ENCODE measurements around the gene PRRC1.
A peak's percentile ranks its signal among the peaks of the same experiment; 100 is the strongest.

PRRC1 gene

DNA sequence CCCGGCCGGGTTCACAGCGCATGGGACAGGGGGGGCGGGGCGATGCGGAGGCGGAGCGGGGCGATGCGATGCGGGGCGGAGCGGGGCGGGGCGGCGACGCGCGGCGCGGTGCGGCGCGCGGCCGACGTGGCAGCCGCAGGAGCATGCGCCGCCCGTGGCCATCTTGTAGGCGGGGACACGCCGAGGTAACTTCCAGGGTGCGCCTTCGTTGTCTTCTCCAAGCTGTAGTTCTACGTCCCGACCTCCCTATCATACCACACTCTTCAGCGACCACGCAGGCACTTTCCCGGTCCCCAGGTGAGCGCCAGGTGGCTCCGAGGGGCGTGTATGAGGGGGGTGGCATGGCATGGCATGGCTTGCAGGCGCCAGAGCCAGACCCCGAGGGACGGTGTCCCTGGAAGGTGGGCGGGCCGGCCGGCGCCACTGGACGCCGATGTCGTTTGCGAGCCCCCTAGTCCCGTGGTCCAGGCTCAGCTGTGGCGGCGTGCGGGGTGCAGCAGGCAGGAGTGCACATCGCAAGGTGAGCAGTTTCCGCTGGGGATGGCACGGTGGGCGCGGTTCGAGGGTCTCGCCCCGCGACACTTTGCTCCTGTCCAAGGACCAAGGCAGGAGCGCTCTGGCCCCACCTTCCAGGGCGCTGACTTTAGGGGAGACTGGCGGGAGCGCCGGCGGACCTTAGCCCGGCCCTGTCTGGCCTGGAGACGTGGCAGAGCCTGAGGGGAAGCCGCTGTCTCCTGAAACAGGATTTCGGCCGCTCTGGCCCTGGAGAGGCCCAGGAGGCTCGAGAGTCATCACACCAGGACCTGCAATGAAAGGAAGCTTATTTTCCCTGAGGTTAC is at the start of gene PRRC1:
Gene PRRC1 (plus strand): TSS at position 161 of the 839 bp plus-strand sequence. CDS start 5,840 bp downstream, outside the sequence.
- TF ChIP-seq, protein P1, sequence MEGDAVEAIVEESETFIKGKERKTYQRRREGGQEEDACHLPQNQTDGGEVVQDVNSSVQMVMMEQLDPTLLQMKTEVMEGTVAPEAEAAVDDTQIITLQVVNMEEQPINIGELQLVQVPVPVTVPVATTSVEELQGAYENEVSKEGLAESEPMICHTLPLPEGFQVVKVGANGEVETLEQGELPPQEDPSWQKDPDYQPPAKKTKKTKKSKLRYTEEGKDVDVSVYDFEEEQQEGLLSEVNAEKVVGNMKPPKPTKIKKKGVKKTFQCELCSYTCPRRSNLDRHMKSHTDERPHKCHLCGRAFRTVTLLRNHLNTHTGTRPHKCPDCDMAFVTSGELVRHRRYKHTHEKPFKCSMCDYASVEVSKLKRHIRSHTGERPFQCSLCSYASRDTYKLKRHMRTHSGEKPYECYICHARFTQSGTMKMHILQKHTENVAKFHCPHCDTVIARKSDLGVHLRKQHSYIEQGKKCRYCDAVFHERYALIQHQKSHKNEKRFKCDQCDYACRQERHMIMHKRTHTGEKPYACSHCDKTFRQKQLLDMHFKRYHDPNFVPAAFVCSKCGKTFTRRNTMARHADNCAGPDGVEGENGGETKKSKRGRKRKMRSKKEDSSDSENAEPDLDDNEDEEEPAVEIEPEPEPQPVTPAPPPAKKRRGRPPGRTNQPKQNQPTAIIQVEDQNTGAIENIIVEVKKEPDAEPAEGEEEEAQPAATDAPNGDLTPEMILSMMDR (IDR thresholded peaks at IDR 0.05; ENCODE audit: low read depth, low read length, missing control alignments), result no peak
- peak within 1 kb of the TSS; percentile 95 for H3K4me3 ChIP-seq (replicated peaks; ENCODE audit: low read depth, low read length)
- DNase-seq (ENCODE audit: extremely low read depth, low read depth), result peak; percentile 24

DNA sequence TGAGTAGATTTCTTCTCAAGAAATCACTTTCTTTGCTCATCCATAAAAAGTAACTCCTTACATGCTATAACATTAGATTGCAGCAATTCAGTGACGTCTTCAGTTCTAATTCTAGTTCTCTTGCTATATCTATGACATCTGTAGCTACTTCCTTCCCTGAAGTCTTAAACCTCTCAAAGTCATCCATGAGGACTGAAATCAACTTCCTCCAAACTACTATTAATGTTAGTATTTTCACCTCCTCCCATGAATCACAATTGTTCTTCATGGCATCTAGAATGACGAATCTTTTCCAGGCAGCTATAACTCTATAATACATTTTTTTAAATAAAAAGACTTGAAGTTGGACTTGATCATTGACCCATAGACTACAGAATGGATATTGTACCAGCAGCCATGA is 46.2 kb upstream of the PRRC1 start:
- DNase-seq (ENCODE audit: extremely low read depth, low read depth), result no peak
- TF ChIP-seq, protein P1 (IDR thresholded peaks at IDR 0.05; ENCODE audit: low read depth, low read length, missing control alignments), result no peak

DNA sequence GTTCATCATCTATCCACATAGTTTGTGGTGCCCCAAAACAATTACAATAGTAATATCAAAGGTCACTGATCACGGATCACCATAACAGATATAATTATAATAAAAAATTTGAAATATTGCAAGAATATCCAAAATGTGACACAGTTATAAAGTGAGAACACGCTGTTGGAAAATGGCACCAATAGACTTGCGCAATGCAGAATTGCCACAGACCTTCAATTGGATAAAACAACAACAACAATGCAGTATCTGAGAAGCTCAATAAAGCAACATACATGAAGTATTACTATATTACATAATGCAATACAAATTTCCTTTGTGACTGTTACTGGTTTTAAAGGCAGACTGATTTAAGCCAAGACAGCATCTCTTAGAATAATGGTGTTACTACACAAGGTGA is 44.7 kb upstream of the PRRC1 start:
- H3K4me3 ChIP-seq (replicated peaks; ENCODE audit: low read depth, low read length), result no peak overlapping the region
- TF ChIP-seq, protein P1 (IDR thresholded peaks at IDR 0.05; ENCODE audit: low read depth, low read length, missing control alignments), result no peak
- no peak for DNase-seq (ENCODE audit: extremely low read depth, low read depth)

More for the DNA sequence above, 46.2 kb upstream of the PRRC1 start:
- H3K4me3 ChIP-seq (replicated peaks; ENCODE audit: low read depth, low read length), result no peak overlapping the region

DNA sequence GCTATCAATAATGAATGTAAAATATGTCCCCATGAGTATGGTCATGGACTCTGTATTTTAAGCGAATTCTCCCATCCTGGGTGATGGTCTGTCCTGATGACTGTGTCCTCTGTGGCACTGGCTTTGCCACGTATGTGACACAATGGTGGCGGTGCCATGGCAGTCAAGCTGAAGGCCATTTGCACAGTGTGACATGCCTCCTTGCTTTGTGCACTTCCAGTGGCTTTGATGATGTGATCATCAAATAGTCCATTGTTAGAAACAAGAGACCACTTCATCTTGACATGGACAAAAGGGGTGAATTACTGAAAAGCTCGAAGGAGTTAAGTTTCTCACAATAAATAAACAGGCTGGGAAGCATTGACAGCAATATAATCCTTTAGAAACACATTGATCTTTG is 31.0 kb upstream of the PRRC1 start:
- no peak overlapping the region for H3K4me3 ChIP-seq (replicated peaks; ENCODE audit: low read depth, low read length)
- no peak for DNase-seq (ENCODE audit: extremely low read depth, low read depth)
- TF ChIP-seq, protein P1 (IDR thresholded peaks at IDR 0.05; ENCODE audit: low read depth, low read length, missing control alignments), result no peak

DNA sequence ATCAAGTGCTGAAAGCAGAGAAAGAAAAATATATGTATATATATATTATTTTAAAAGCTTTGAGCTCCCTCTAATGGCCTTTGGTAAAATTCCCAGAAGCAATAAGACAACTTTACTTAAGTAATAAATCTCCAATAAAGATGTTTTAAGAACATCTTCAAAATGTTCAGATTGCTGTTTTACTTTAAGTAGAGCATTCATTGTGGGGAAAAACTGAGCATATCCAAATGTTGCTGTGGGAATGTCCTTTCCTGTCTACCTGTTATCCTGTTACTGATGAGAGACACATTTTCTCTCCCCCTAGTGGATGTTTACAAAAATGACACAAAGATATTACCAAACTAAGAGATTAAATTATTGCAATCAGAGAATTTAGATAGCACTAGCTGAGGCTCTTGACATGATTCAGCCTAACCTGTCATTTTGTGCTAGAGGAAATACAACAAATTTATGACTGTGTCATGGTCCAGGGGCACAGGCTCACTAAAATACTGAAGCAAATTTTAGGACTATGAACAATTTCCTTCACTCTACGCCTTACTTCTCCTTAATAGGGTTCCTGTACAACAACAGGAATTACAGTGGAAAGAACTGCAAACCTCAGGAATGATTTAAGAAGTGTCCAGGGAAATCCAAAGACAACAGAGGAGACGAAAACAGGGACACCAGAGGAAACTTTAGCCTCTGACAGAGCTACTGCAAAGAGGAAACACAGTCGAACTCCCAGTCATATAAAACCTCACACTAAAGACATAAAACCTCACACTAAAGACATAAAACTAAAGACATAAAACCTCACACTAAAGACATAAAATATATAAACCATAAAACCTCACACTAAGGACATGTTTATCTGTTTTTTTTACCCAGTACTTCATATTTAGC is 24.3 kb upstream of the PRRC1 start:
- DNase-seq (ENCODE audit: extremely low read depth, low read depth), result peak; percentile 9
- TF ChIP-seq, protein P1 (IDR thresholded peaks at IDR 0.05; ENCODE audit: low read depth, low read length, missing control alignments), result peak; percentile 63
- no peak overlapping the region for H3K4me3 ChIP-seq (replicated peaks; ENCODE audit: low read depth, low read length)

DNA sequence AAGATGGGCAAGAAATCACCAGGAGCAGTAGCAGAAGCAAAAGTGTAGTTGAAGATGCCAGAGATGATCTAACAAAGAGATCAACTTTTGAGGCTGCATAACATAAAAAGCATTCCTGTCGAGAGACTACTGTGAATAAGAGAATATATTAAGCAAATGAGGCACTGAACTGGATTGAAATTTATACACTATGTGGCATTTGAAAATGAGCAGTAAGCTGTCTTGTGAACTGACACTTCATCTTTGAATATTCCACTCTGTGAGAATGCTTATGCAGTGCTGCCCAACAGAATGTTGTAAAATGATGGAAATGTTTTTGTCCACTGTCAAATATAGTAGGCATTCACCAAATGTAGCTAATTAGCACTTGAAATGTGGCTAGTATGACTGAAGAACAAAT is 18.9 kb upstream of the PRRC1 start:
- TF ChIP-seq, protein P1 (IDR thresholded peaks at IDR 0.05; ENCODE audit: low read depth, low read length, missing control alignments), result no peak
- H3K4me3 ChIP-seq (replicated peaks; ENCODE audit: low read depth, low read length), result no peak overlapping the region
- DNase-seq (ENCODE audit: extremely low read depth, low read depth), result no peak

All from HFF-Myc (cell line).